ENCODE measurements around the gene MYOM1.

MYOM1 gene

DNA sequence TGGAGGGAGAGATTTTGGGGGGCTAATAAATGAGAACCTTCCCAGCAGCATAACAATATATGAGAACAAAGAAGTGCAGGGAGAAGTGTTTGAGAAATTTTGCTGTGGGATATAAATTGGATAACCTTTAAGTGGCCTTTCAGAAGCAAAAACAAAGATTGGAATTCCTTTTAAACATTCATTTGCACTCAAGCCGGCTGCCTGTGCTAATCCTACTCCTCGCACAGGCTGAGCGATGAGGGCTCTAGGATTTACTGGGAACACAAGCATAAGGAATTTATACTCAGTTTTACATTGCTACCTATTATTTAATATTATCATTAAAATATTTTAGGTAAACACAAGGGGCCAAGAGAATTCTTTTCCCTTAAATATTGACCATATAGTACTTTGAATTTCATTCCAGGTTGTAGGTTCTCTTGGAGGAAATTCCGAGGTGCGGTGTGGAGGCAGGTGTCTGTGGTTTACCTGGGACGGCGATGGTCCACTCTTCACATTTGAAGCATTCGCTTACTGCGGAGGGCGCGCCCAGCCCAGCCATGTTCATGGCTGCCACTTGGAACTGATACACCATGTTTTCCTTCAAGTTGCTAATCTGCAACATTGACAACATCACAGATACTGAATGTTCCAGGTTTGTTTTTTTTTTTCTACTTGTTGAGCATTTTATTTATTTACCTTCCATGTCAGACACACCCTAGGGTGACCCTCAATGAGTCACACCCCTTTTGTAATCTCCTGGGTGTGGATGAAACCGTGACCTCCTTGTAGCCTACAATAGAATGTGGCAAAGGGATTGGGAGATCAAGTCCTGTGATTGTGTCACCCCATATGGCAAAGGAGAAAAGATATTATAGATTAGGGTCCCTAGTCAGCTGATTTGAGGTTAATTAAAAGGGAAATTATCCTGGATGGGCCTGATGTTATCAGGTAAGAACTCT lies 100.1 kb downstream of the MYOM1 start:
- H3K4me2 ChIP-seq (ENCODE audit: low read length) = no peak overlapping the region
- no peak overlapping the region for H3K27ac ChIP-seq (ENCODE audit: low read depth, low read length)
- no peaks in the 10 kb centered on the region for H3K36me3 ChIP-seq (ENCODE audit: control insufficient read depth, low read length)
- TF ChIP-seq, protein P1, sequence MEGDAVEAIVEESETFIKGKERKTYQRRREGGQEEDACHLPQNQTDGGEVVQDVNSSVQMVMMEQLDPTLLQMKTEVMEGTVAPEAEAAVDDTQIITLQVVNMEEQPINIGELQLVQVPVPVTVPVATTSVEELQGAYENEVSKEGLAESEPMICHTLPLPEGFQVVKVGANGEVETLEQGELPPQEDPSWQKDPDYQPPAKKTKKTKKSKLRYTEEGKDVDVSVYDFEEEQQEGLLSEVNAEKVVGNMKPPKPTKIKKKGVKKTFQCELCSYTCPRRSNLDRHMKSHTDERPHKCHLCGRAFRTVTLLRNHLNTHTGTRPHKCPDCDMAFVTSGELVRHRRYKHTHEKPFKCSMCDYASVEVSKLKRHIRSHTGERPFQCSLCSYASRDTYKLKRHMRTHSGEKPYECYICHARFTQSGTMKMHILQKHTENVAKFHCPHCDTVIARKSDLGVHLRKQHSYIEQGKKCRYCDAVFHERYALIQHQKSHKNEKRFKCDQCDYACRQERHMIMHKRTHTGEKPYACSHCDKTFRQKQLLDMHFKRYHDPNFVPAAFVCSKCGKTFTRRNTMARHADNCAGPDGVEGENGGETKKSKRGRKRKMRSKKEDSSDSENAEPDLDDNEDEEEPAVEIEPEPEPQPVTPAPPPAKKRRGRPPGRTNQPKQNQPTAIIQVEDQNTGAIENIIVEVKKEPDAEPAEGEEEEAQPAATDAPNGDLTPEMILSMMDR (IDR thresholded peaks at IDR 0.05; ENCODE audit: low read depth, low read length, poor library complexity, severe bottlenecking) = no peak
- TF ChIP-seq EZH2phosphoT487 (IDR thresholded peaks at IDR 0.05; ENCODE audit: borderline replicate concordance, low read length) = no peak
- no peaks in the 10 kb centered on the region for H4K20me1 ChIP-seq (ENCODE audit: control insufficient read depth, insufficient read depth, low read depth, low read length)
- H3K79me2 ChIP-seq (ENCODE audit: control insufficient read depth, low read length) = no peaks in the 10 kb centered on the region
- H3F3A ChIP-seq (ENCODE audit: control insufficient read depth, insufficient read depth) = no peaks in the 10 kb centered on the region
- no peak overlapping the region for H3K4me3 ChIP-seq (ENCODE audit: low read length)
- H3K4me1 ChIP-seq (ENCODE audit: control insufficient read depth, low read length) = no peaks in the 10 kb centered on the region
- H3K27me3 ChIP-seq (ENCODE audit: control insufficient read depth, low read length) = no peaks in the 10 kb centered on the region
- H3K9me2 ChIP-seq (replicated peaks; ENCODE audit: control insufficient read depth, low read length) = no peaks in the 10 kb centered on the region
- H3K9me3 ChIP-seq (ENCODE audit: control insufficient read depth, insufficient read depth, low read length) = no peaks in the 10 kb centered on the region

DNA sequence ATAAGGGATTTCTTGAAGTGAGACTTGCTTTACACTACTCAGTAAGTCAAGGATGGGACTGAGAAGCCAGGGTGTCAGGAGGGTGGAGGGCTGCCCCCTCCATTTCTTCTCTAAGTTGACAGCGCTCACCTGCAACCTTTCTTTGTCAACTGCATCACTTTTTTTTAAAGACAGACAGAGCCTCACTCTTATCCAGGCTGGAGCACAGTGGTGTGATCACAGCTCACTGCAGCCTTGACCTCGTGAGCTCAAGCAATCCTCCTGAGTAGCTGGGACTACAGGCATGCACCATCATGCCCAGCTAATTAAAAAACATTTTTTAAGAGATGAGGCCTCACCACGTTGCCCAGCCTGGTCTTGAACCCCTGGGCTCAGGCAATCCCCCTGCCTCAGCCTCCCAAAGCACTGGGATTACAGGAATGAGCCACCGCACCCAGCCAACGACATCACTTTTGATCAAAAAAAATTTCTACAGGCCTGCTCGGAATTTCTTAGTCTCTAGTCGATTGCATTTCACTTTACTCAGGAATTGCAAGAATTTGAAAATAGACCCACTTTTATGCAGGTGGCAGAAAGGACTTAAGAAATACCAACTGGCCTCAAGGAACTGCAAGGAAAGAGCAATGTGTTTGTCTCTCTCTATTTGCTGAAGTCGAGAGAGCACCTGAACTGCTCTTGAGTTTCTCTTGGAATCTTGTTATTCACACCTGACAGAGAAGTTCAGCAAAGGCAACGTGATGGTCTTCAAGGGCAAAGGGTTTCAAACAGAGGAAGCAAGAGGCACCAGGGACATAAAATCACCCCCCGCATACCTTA lies 101.4 kb downstream of the MYOM1 start:
- H3K4me2 ChIP-seq (ENCODE audit: low read length) = no peak overlapping the region
- no peaks in the 10 kb centered on the region for H3F3A ChIP-seq (ENCODE audit: control insufficient read depth, insufficient read depth)
- no peaks in the 10 kb centered on the region for H3K27me3 ChIP-seq (ENCODE audit: control insufficient read depth, low read length)
- H3K36me3 ChIP-seq (ENCODE audit: control insufficient read depth, low read length) = no peaks in the 10 kb centered on the region
- no peaks in the 10 kb centered on the region for H3K4me1 ChIP-seq (ENCODE audit: control insufficient read depth, low read length)
- TF ChIP-seq, protein P1 (IDR thresholded peaks at IDR 0.05; ENCODE audit: low read depth, low read length, poor library complexity, severe bottlenecking) = no peak
- TF ChIP-seq EZH2phosphoT487 (IDR thresholded peaks at IDR 0.05; ENCODE audit: borderline replicate concordance, low read length) = no peak
- no peaks in the 10 kb centered on the region for H4K20me1 ChIP-seq (ENCODE audit: control insufficient read depth, insufficient read depth, low read depth, low read length)
- H3K4me3 ChIP-seq (ENCODE audit: low read length) = no peak overlapping the region
- no peaks in the 10 kb centered on the region for H3K9me3 ChIP-seq (ENCODE audit: control insufficient read depth, insufficient read depth, low read length)
- no peaks in the 10 kb centered on the region for H3K9me2 ChIP-seq (replicated peaks; ENCODE audit: control insufficient read depth, low read length)
- no peak overlapping the region for H3K27ac ChIP-seq (ENCODE audit: low read depth, low read length)
- no peaks in the 10 kb centered on the region for H3K79me2 ChIP-seq (ENCODE audit: control insufficient read depth, low read length)

DNA sequence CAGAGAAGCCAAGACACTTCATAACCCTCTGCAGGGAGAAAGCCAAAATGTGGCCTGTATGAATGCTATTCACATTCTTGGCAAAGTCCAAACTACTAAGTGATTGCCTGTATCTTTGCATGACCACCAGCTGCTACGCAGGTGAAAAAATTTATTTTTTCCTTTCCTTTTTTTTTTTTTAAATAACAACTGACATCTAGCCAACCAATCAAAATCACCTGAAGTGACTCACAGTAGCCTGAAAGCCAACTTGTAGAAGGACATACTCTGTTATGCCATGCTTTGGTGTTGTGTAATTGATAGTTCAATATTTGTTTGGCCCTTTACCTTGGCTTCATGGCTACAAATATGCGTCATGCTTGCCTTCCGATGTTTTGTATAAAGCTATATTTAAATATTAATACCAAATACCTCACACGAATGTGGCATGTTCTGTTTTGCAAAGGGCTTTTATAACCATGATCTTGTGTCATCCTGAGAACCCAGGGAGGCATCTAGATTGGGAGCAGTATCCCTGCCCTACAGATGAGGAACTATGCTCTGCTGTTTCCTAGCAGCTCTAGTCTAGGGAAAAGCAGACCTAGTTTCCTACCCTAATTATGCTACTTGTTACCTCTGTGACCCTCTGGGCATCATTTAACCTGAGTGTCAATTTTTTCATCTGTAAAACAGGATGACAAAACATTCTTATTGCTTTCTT lies 102.1 kb downstream of the MYOM1 start:
- Histone ChIP-seq H3K4me2 (ENCODE audit: low read length) (no peak overlapping the region), H3K36me3 (ENCODE audit: control insufficient read depth, low read length) (no peaks in the 10 kb centered on the region), H3K9me3 (ENCODE audit: control insufficient read depth, insufficient read depth, low read length) (no peaks in the 10 kb centered on the region), H3K79me2 (ENCODE audit: control insufficient read depth, low read length) (no peaks in the 10 kb centered on the region), H4K20me1 (ENCODE audit: control insufficient read depth, insufficient read depth, low read depth, low read length) (no peaks in the 10 kb centered on the region), H3K27me3 (ENCODE audit: control insufficient read depth, low read length) (0 out of 2 replicates have a peak, but pooled peaks cover under 1% of the 10 kb centered on the region), H3K27ac (ENCODE audit: low read depth, low read length) (no peak overlapping the region), H3K4me1 (ENCODE audit: control insufficient read depth, low read length) (no peaks in the 10 kb centered on the region), H3F3A (ENCODE audit: control insufficient read depth, insufficient read depth) (no peaks in the 10 kb centered on the region), H3K9me2 (replicated peaks; ENCODE audit: control insufficient read depth, low read length) (no peaks in the 10 kb centered on the region), H3K4me3 (ENCODE audit: low read length) (no peak overlapping the region)
- TF ChIP-seq EZH2phosphoT487 (IDR thresholded peaks at IDR 0.05; ENCODE audit: borderline replicate concordance, low read length) = no peak
- TF ChIP-seq, protein P1 (IDR thresholded peaks at IDR 0.05; ENCODE audit: low read depth, low read length, poor library complexity, severe bottlenecking) = no peak

Measured in DOHH2 (cell line).